ENCODE measurements around the gene LASP1.
A peak's percentile ranks its signal among the peaks of the same experiment; 100 is the strongest.
"Not testable (repeated sequence)": the region's sequence is repeated elsewhere in the genome, so short reads cannot be mapped to it uniquely, and the experiment has no call there.

The LASP1 gene

GRCh38 chr17:38930782-38931181, 60.9 kb downstream of the LASP1 start:
- H3K36me3 Mint-ChIP-seq, H3K4me3 Mint-ChIP-seq, H3K27ac Mint-ChIP-seq, CTCF ChIA-PET, H3K9me3 Mint-ChIP-seq, H3K27me3 Mint-ChIP-seq: not testable (repeated sequence)
- H3K4me1 Mint-ChIP-seq, result peaks cover 14% of the 10 kb centered on the region
- peak; percentile 14 for DNase-seq

- not testable (repeated sequence) for DNase-seq, H3K36me3 Mint-ChIP-seq, H3K4me3 Mint-ChIP-seq, H3K4me1 Mint-ChIP-seq, H3K9me3 Mint-ChIP-seq, H3K27ac Mint-ChIP-seq
- H3K27me3 Mint-ChIP-seq, result peaks cover 13% of the 10 kb centered on the region
- CTCF ChIA-PET, result interaction anchor here (0.6 kb wide), 1 partner anchor 9 kb away, joined by 3 read pairs; the partner anchor contains the start of gene LASP1NB
Measured at GRCh38 chr17:38933962-38934361, 64.1 kb downstream of the LASP1 start.

GRCh38 chr17:38939987-38940386, 70.1 kb downstream of the LASP1 start:
- Mint-ChIP-seq H3K27ac (no peak overlapping the region), H3K4me1 (peaks cover 8% of the 10 kb centered on the region), H3K9me3 (no peaks in the 10 kb centered on the region), H3K4me3 (no peak overlapping the region), H3K36me3 (no peaks in the 10 kb centered on the region), H3K27me3 (peaks cover 9% of the 10 kb centered on the region)
- no peak for DNase-seq
- CTCF ChIA-PET, result interaction anchor here (1.1 kb wide), 1 partner anchor 67 kb away, joined by 3 read pairs; no protein-coding TSS in a partner anchor

GRCh38 chr17:38940404-38940803, 70.5 kb downstream of the LASP1 start:
- no peak overlapping the region for H3K4me3 Mint-ChIP-seq
- H3K27ac Mint-ChIP-seq, result no peak overlapping the region
- H3K4me1 Mint-ChIP-seq, result peaks cover 8% of the 10 kb centered on the region
- DNase-seq, result no peak
- CTCF ChIA-PET, result interaction anchor here (1.1 kb wide), 1 partner anchor 67 kb away, joined by 3 read pairs; no protein-coding TSS in a partner anchor
- H3K36me3 Mint-ChIP-seq, result no peaks in the 10 kb centered on the region
- H3K9me3 Mint-ChIP-seq, result no peaks in the 10 kb centered on the region
- peaks cover 8% of the 10 kb centered on the region for H3K27me3 Mint-ChIP-seq

GRCh38 chr17:38942696-38943334, 73.0 kb downstream of the LASP1 start:
- no peaks in the 10 kb centered on the region for H3K36me3 Mint-ChIP-seq
- no peak overlapping the region for H3K27ac Mint-ChIP-seq
- no peaks in the 10 kb centered on the region for H3K27me3 Mint-ChIP-seq

GRCh38 chr17:38943607-38944006, 73.7 kb downstream of the LASP1 start:
- no peak for DNase-seq
- Mint-ChIP-seq H3K9me3 (no peaks in the 10 kb centered on the region), H3K36me3 (no peaks in the 10 kb centered on the region), H3K27me3 (peaks cover 4% of the 10 kb centered on the region), H3K27ac (no peak overlapping the region), H3K4me1 (peaks cover 8% of the 10 kb centered on the region), H3K4me3 (no peak overlapping the region)
- CTCF ChIA-PET, result interaction anchor here (0.6 to 1.5 kb wide), 3 partner anchors 19 to 209 kb away, joined by 3 to 4 read pairs (median 3); partner anchors contain the start of gene LASP1NB

More at GRCh38 chr17:38942696-38943334, 73.0 kb downstream of the LASP1 start:
- H3K4me3 Mint-ChIP-seq, result no peak overlapping the region
- peaks cover 8% of the 10 kb centered on the region for H3K4me1 Mint-ChIP-seq
- no peak for DNase-seq
- CTCF ChIA-PET, result interaction anchor here (0.7 to 1.5 kb wide), 2 partner anchors 71 to 210 kb away, joined by 3 read pairs; no protein-coding TSS in a partner anchor
- H3K9me3 Mint-ChIP-seq, result no peaks in the 10 kb centered on the region

- Mint-ChIP-seq H3K27ac (peak overlapping the region; percentile 33), H3K4me3 (no peak overlapping the region), H3K9me3 (no peaks in the 10 kb centered on the region), H3K4me1 (peaks cover 8% of the 10 kb centered on the region), H3K27me3 (peaks cover 4% of the 10 kb centered on the region), H3K36me3 (no peaks in the 10 kb centered on the region)
- peak; percentile 52 for DNase-seq
- CTCF ChIA-PET, result interaction anchor here (0.6 to 1.3 kb wide), 3 partner anchors 11 to 218 kb away, joined by 3 to 4 read pairs (median 4); no protein-coding TSS in a partner anchor
Measured at GRCh38 chr17:38947189-38947588, 77.3 kb downstream of the LASP1 start.

- CTCF ChIA-PET, H3K9me3 Mint-ChIP-seq, H3K4me3 Mint-ChIP-seq, DNase-seq, H3K4me1 Mint-ChIP-seq, H3K27ac Mint-ChIP-seq, H3K27me3 Mint-ChIP-seq, H3K36me3 Mint-ChIP-seq: not testable (repeated sequence)
Measured at GRCh38 chr17:38953800-38954199, 83.9 kb downstream of the LASP1 start.

GRCh38 chr17:38958326-38958725, 88.5 kb downstream of the LASP1 start:
- CTCF ChIA-PET, result interaction anchor here (1.0 kb wide), 1 partner anchor 11 kb away, joined by 4 read pairs; no protein-coding TSS in a partner anchor
- DNase-seq, result no peak
- H3K4me3 Mint-ChIP-seq, result no peak overlapping the region
- no peaks in the 10 kb centered on the region for H3K27me3 Mint-ChIP-seq
- H3K4me1 Mint-ChIP-seq, result peaks cover 28% of the 10 kb centered on the region
- H3K9me3 Mint-ChIP-seq, result no peaks in the 10 kb centered on the region
- no peaks in the 10 kb centered on the region for H3K36me3 Mint-ChIP-seq
- H3K27ac Mint-ChIP-seq, result no peak overlapping the region

- DNase-seq, result no peak
- no peak overlapping the region for H3K27ac Mint-ChIP-seq
- peaks cover 28% of the 10 kb centered on the region for H3K4me1 Mint-ChIP-seq
- H3K4me3 Mint-ChIP-seq, result no peak overlapping the region
- H3K36me3 Mint-ChIP-seq, result no peaks in the 10 kb centered on the region
- H3K9me3 Mint-ChIP-seq, result no peaks in the 10 kb centered on the region
- H3K27me3 Mint-ChIP-seq, result no peaks in the 10 kb centered on the region
- CTCF ChIA-PET, result interaction anchor here (1.0 kb wide), 1 partner anchor 12 kb away, joined by 4 read pairs; no protein-coding TSS in a partner anchor
Measured at GRCh38 chr17:38958756-38959155, 88.9 kb downstream of the LASP1 start.

GRCh38 chr17:38959508-38959907, 89.7 kb downstream of the LASP1 start:
- peaks cover 28% of the 10 kb centered on the region for H3K4me1 Mint-ChIP-seq
- H3K9me3 Mint-ChIP-seq, result no peaks in the 10 kb centered on the region
- H3K4me3 Mint-ChIP-seq, result no peak overlapping the region
- H3K27me3 Mint-ChIP-seq, result no peaks in the 10 kb centered on the region
- no peak for DNase-seq
- H3K27ac Mint-ChIP-seq, result no peak overlapping the region
- CTCF ChIA-PET, result no interaction called here
- H3K36me3 Mint-ChIP-seq, result no peaks in the 10 kb centered on the region

- Mint-ChIP-seq H3K27ac (no peak overlapping the region), H3K4me3 (no peak overlapping the region), H3K4me1 (peaks cover 28% of the 10 kb centered on the region), H3K36me3 (no peaks in the 10 kb centered on the region), H3K9me3 (no peaks in the 10 kb centered on the region), H3K27me3 (no peaks in the 10 kb centered on the region)
- CTCF ChIA-PET, result interaction anchor here (0.6 to 1.0 kb wide), 3 partner anchors 22 to 246 kb away, joined by 3 to 5 read pairs (median 4); no protein-coding TSS in a partner anchor
- DNase-seq, result no peak
Measured at GRCh38 chr17:38960402-38960801, 90.5 kb downstream of the LASP1 start.

GRCh38 chr17:38961413-38961812, 91.6 kb downstream of the LASP1 start:
- Mint-ChIP-seq H3K9me3 (no peaks in the 10 kb centered on the region), H3K4me1 (peaks cover 28% of the 10 kb centered on the region), H3K27me3 (no peaks in the 10 kb centered on the region), H3K36me3 (no peaks in the 10 kb centered on the region), H3K4me3 (no peak overlapping the region), H3K27ac (no peak overlapping the region)
- CTCF ChIA-PET, result interaction anchor here (1.2 kb wide), 1 partner anchor 213 kb away, joined by 3 read pairs; no protein-coding TSS in a partner anchor
- DNase-seq, result no peak

GRCh38 chr17:38967290-38967738, 97.5 kb downstream of the LASP1 start, which contains the start of gene FBXO47:
Gene FBXO47, minus strand, starts transcription at chr17:38967403. Its CDS starts 4,378 bp downstream, at chr17:38963025.
- Mint-ChIP-seq H3K9me3 (no peaks in the 10 kb centered on the region), H3K4me3 (peak within 1 kb of the TSS; percentile 62), H3K27ac (peak within 1 kb of the TSS; percentile 55), H3K36me3 (no peaks in the 10 kb centered on the region), H3K4me1 (peaks cover 17% of the 10 kb centered on the region), H3K27me3 (peaks cover 16% of the 10 kb centered on the region)
- peak; percentile 86 for DNase-seq
- CTCF ChIA-PET, result interaction anchor here (1.3 to 1.9 kb wide), 2 partner anchors 16 to 96 kb away, joined by 4 to 6 read pairs; no protein-coding TSS in a partner anchor
